Bronchial epithelial cell (primary cell): Measurements from ENCODE around the gene CSTA. TPM values are rescaled to one million over a fixed set of nuclear protein-coding genes. Genes with fewer than 3 reads are reported as not detected.
A peak's percentile ranks its signal among the peaks of the same experiment; 100 is the strongest.

Experiments used
- DNase-seq: peaks from one replicate; pipeline ENCODE4 v3.0.0-alpha.2; 2010; ENCODE audit warnings: low read depth
- FAIRE-seq: peaks from 2 replicates; lab custom pipeline; 2011; peaks lifted over from hg19 to GRCh38; lab: Jason Lieb, UNC
- H3K27me3 ChIP-seq: 2 replicates; pipeline ENCODE4 v1.5.1; 2011; ENCODE audit warnings: low read length; ENCODE audit not compliant: control insufficient read depth, insufficient read depth
- H3K36me3 ChIP-seq: 2 replicates; pipeline ENCODE4 v1.5.1; 2011; ENCODE audit warnings: low read length; ENCODE audit not compliant: control insufficient read depth, insufficient read depth
- H3K4me3 ChIP-seq: 2 replicates; pipeline ENCODE4 v1.5.1; 2011; ENCODE audit warnings: mild to moderate bottlenecking, low read depth, low read length, control low read depth
- total RNA-seq: library from RNA; depleted of rRNA; stranded (reverse); fragments of >200 nt; gene quantifications from 2 replicates; pipeline ENCODE4 v1.2.1, GENCODE V29; 2014
- TF ChIP-seq, protein P1 (sequence below): IDR thresholded peaks from 2 replicates; pipeline ENCODE4 v1.5.1; 2011; ENCODE audit warnings: mild to moderate bottlenecking, moderate library complexity, low read length, control low read depth, inconsistent platforms; ENCODE audit not compliant: insufficient read depth, severe bottlenecking

Gene CSTA
- total RNA-seq, 1 donor from 2014 or later: 107 TPM

- TF ChIP-seq, protein P1, sequence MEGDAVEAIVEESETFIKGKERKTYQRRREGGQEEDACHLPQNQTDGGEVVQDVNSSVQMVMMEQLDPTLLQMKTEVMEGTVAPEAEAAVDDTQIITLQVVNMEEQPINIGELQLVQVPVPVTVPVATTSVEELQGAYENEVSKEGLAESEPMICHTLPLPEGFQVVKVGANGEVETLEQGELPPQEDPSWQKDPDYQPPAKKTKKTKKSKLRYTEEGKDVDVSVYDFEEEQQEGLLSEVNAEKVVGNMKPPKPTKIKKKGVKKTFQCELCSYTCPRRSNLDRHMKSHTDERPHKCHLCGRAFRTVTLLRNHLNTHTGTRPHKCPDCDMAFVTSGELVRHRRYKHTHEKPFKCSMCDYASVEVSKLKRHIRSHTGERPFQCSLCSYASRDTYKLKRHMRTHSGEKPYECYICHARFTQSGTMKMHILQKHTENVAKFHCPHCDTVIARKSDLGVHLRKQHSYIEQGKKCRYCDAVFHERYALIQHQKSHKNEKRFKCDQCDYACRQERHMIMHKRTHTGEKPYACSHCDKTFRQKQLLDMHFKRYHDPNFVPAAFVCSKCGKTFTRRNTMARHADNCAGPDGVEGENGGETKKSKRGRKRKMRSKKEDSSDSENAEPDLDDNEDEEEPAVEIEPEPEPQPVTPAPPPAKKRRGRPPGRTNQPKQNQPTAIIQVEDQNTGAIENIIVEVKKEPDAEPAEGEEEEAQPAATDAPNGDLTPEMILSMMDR: peak; percentile 67
- peak; percentile 63 for DNase-seq
Measured at GRCh38 chr3:122305818-122306621, 19.0 kb upstream of the CSTA start.

GRCh38 chr3:122306622-122306953, 18.5 kb upstream of the CSTA start:
- Histone ChIP-seq H3K36me3 (no peaks in the 10 kb centered on the region), H3K4me3 (no peak overlapping the region), H3K27me3 (no peaks in the 10 kb centered on the region)
- TF ChIP-seq, protein P1: no peak
- FAIRE-seq (no peak), DNase-seq (no peak)

More at GRCh38 chr3:122305818-122306621, 19.0 kb upstream of the CSTA start:
- no peak for FAIRE-seq
- Histone ChIP-seq H3K36me3 (no peaks in the 10 kb centered on the region), H3K4me3 (no peak overlapping the region), H3K27me3 (no peaks in the 10 kb centered on the region)

DNA sequence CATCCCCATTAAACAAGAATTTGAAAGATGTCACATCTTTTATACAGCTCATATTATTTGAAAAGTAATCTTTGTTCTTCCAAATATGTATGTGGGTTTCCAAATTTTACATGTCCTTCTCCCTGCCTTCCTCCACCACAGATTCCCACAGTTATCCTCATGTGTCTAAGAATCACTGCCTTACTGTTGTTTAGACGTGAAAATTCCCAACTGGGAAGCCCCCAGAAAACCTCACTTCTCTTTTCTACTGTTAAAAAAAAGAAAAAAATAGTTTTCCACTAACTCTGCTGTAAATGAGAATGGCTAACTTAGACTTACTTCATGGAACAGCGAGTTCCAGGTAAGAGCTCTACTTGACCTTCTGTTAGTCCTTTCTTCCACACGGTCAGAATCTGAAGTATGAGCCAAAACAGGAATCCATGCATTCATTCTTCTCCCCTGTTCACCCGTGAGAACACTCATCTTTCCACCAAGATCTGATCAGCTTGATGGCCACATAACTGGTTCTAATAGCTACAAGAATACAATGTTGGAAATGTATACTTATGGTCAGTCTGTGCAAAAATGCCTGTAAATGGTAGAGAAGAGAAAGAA, 17.9 kb upstream of the CSTA start:
- TF ChIP-seq, protein P1: no peak
- Histone ChIP-seq H3K36me3 (no peaks in the 10 kb centered on the region), H3K4me3 (no peak overlapping the region), H3K27me3 (no peaks in the 10 kb centered on the region)
- FAIRE-seq: no peak
- DNase-seq: no peak

DNA sequence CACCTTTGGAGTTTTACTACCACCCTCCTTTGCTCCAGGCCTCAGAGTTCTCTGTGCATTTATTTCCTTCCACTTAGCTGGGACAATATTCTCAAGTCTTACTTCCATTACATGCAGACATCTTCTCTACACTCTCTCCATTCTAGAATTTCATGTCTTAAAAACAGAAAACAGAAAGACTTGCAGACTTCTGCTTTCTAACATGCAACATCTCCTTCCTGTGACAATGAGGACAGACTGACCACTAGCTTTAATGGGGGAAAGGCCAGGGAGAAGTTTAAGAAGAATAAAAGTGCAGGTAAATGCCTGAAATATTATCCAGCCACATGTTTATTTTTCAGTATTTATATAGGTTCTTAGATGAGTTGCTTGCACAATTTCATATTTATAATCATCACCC, 17.1 kb upstream of the CSTA start:
- FAIRE-seq: no peak
- TF ChIP-seq, protein P1: no peak

DNA sequence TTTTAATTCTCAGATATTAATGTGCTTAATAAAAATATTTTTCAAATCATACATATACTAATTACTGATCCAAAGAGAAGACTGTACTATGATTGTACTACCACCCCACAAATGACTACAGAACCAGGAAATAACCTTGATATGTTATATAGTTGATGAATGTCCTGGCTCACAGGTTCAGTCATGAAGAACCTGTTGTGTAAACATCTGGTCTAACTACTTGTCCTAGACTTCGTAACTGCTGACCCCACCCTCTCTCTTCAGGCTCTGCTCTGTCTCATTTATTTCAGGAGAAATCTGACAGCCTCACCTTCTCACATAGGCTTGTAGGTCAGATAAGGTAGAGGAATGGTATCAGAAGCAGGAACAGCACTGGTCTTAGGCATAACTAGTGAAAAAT, 14.7 kb upstream of the CSTA start:
- TF ChIP-seq, protein P1: no peak
- no peaks in the 10 kb centered on the region for H3K36me3 ChIP-seq
- FAIRE-seq: peak; percentile 18
- peak; percentile 92 for DNase-seq
- no peaks in the 10 kb centered on the region for H3K27me3 ChIP-seq
- H3K4me3 ChIP-seq: no peak overlapping the region

More for the DNA sequence above, 17.1 kb upstream of the CSTA start:
- no peak overlapping the region for H3K4me3 ChIP-seq
- H3K27me3 ChIP-seq: no peaks in the 10 kb centered on the region
- no peak for DNase-seq
- H3K36me3 ChIP-seq: no peaks in the 10 kb centered on the region
